Mucosa of stomach (tissue), 1 donor: ENCODE measurements around the gene SLC24A5.

Experiments used
- H3K27me3 ChIP-seq: one replicate; pipeline ENCODE4 v1.7.0; 2013; ENCODE audit warnings: mild to moderate bottlenecking, low read length; ENCODE audit not compliant: control insufficient read depth, insufficient read depth
- H3K36me3 ChIP-seq: one replicate; pipeline ENCODE4 v1.7.0; 2013; ENCODE audit warnings: low read length; ENCODE audit not compliant: control insufficient read depth, insufficient read depth
- H3K4me1 ChIP-seq: one replicate; pipeline ENCODE4 v1.7.0; 2013; ENCODE audit warnings: mild to moderate bottlenecking, low read length; ENCODE audit not compliant: control insufficient read depth, insufficient read depth
- H3K4me3 ChIP-seq: one replicate; pipeline ENCODE4 v1.7.0; 2013; ENCODE audit warnings: low read length
- H3K9ac ChIP-seq: one replicate; pipeline ENCODE4 v1.7.0; 2013; ENCODE audit warnings: mild to moderate bottlenecking, low read length, moderate library complexity
- H3K9me3 ChIP-seq: one replicate; pipeline ENCODE4 v1.7.0; 2013; ENCODE audit warnings: mild to moderate bottlenecking, low read length, moderate library complexity; ENCODE audit not compliant: control insufficient read depth
- donor health status: Pancreatic carcinoma.

SLC24A5 gene

DNA sequence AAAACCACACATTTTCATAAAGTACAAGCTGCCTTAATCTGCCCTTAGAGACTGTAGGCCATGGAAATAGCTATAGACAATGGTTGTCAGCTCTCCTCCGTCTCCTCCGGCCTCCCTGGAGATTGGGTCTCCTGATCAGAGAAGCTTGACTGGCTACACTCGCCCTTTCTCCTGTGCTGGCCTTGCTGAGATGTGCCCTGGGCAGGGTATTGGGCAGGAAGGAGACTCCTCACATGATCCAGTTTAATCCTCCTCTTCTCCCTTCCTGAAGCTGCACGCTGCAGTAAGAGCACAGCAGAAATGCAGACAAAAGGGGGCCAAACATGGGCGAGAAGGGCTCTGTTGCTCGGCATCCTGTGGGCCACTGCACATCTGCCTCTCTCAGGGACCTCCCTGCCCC lies at the start of gene SLC24A5:
Gene SLC24A5, plus strand, starts transcription at position 246 of the 400 bp plus-strand sequence. Its CDS starts 55 bp downstream, at position 301.
- Histone ChIP-seq H3K36me3 (no peaks in the 10 kb centered on the region), H3K27me3 (peaks cover under 1% of the 10 kb centered on the region), H3K4me3 (no peak within 1 kb of the TSS), H3K4me1 (no peaks in the 10 kb centered on the region), H3K9ac (no peak within 1 kb of the TSS), H3K9me3 (no peaks in the 10 kb centered on the region)

DNA sequence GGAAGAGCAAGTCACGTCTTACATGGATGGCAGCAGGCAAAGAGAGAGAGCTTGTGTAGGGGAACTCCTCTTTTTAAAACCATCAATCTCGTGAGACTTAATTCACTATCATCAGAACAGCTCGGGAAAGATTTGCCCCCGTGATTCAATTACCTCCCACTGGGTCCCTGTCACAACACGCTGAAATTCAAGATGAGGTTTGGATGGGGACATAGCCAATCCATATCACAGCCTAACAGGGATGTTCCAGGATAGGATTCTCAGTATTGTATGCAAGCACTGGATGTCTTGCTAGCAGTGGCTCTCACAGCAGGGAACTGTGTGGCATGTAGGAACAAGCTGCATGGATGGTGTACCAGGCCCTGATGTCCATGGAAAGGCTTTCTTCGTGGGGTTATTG lies 47.8 kb upstream of the SLC24A5 start:
- Histone ChIP-seq H3K9ac (no peak overlapping the region), H3K4me1 (no peaks in the 10 kb centered on the region), H3K4me3 (no peak overlapping the region), H3K9me3 (no peaks in the 10 kb centered on the region), H3K27me3 (no peaks in the 10 kb centered on the region), H3K36me3 (no peaks in the 10 kb centered on the region)

DNA sequence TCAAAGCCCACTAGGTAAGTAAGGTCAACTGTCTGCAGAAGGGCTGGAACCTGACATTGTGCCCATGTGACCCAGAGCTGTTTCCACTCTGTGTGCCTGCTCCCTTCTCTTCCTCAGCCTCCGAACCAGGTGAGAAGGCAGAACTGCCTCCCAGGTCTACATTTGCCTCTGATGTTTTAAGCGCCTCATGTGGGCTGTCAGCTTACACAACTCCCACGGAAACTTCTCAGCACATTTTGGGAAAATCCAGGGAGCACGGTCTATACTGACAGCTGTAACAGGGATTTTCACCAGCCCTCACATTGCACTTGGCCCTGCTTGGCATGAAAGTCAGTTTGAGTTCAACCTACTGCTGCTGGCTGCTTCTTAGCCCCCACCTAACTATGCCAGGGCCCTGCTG lies 46.9 kb upstream of the SLC24A5 start:
- no peaks in the 10 kb centered on the region for H3K27me3 ChIP-seq
- no peaks in the 10 kb centered on the region for H3K4me1 ChIP-seq
- no peak overlapping the region for H3K4me3 ChIP-seq
- H3K36me3 ChIP-seq: no peaks in the 10 kb centered on the region
- no peak overlapping the region for H3K9ac ChIP-seq
- H3K9me3 ChIP-seq: no peaks in the 10 kb centered on the region

DNA sequence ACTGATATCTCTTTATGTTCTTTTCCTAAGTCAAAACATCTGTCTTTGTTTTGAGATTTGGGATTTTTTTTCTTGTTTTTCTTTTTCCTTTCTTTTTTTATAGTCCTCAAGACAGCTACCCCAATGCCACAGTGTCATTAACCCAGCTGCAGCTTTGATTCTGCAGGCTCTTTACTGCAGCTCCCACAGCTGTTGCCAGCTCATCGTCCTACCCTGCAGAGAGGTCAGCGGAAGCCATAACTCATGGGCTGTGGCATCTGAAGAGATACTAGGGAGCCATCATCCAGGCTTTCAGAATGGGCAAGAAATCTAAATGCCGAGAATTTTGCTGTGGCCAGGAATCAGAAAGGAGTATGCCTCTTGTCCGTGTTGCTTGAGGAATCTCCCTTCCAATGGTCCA lies 44.3 kb upstream of the SLC24A5 start:
- H3K36me3 ChIP-seq: no peaks in the 10 kb centered on the region
- no peak overlapping the region for H3K4me3 ChIP-seq
- H3K4me1 ChIP-seq: no peaks in the 10 kb centered on the region
- H3K9me3 ChIP-seq: no peaks in the 10 kb centered on the region
- no peak overlapping the region for H3K9ac ChIP-seq
- no peaks in the 10 kb centered on the region for H3K27me3 ChIP-seq

DNA sequence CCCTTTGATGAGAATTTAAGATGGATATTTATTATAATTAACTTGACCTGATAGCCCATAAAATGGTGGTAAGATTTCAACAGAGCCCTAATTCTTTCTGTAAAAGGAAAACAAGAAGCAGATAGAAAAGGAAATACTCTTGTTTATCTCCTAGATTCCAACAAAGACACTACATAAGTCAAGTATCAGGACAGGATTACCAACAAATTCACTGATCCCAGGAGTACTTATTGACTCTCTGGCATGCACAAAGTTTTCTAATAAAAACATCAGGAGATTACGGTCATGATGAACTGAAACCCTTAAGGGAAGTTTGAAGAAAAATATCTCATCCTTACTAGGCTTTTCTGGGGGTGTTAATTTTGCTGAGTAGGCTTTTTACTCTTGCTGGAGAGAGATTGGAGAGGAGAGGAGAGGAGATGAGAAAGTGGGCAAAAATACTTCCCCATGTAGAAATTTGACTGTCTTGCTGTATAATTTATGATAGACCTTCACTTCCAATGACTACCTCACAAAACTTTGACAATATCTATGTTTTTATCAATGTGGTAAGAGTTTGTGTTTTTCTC lies 43.1 kb upstream of the SLC24A5 start:
- Histone ChIP-seq H3K27me3 (no peaks in the 10 kb centered on the region), H3K9me3 (no peaks in the 10 kb centered on the region), H3K36me3 (no peaks in the 10 kb centered on the region), H3K4me1 (no peaks in the 10 kb centered on the region), H3K4me3 (no peak overlapping the region), H3K9ac (no peak overlapping the region)

DNA sequence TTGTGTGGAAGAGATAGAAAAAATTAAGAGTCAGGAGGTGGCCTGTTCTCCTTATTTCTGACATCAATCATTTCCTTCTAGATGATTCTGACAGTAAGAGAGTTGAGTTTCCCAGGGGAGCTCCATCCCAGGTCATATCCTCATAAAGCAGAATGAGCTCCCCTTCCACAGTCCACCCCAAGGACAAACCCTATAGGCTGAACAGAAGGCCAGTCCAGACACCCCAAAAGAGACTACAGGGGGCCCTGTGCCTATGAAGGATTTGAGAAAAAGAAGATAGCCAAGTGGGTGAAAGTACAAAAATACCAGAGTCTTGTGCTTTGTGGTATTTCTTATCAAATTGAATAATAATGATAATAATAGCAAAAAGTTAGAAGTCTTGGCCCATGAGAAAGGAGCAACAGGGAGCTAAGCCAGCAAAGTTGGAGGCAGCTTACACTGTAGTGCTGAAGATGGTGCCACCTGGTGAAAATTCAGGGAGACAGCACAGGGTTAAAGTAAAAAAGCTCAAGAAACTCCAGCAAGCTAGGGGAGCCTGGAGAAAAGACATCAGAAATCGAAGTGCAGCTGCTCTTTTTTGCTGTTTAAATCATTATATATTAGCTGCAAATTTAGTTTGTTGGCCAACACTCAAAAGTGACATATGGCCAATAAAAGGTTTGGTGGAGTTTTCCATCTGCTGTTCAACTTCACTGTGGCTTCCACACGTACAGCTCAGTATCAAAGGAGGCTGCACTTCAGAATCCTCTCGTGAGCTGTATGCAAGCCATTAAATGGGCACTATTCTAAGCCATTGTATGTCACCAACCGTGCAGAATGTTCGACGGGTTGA lies 35.8 kb upstream of the SLC24A5 start:
- H3K4me3 ChIP-seq: no peak overlapping the region
- H3K27me3 ChIP-seq: no peaks in the 10 kb centered on the region
- no peaks in the 10 kb centered on the region for H3K36me3 ChIP-seq
- no peak overlapping the region for H3K9ac ChIP-seq
- no peaks in the 10 kb centered on the region for H3K4me1 ChIP-seq
- no peaks in the 10 kb centered on the region for H3K9me3 ChIP-seq

DNA sequence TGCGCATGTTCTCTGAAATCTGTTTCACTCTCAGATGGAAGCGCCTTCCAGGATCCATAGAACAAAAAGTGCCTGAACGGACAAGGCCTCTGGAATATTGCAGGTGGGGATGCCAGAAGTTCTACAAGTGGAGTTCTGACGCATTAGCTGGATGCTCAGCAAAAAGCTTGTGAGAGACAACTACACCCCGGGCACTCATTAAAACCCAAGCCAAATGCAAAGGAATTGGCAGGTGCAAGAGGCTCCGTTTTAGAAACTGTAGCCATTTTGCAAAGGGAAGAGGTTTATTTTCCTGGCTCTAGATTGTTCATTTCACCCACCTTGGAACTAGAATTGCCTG lies 35.2 kb upstream of the SLC24A5 start:
- Histone ChIP-seq H3K9me3 (no peaks in the 10 kb centered on the region), H3K27me3 (no peaks in the 10 kb centered on the region)

DNA sequence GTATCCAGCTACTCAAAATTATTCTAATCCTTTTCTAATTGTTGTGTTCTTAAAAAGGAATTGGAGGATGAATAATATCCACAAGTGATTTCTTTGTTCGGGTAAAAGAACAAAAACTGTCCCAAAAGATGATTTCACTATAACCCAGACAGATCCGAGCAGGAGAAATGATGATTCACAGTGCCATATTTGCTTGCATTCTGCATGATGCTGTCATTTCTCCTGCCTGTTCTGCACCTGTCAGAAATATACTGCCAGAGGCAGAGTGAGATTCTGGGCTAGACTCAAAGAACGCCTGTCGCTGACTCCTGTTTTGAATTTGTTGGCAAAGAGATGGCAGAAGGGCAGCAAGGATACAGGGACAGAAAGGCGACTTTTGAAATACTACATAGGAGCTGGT lies 34.7 kb upstream of the SLC24A5 start:
- Histone ChIP-seq H3K4me1 (no peaks in the 10 kb centered on the region), H3K27me3 (no peaks in the 10 kb centered on the region), H3K4me3 (no peak overlapping the region), H3K36me3 (no peaks in the 10 kb centered on the region), H3K9ac (no peak overlapping the region), H3K9me3 (no peaks in the 10 kb centered on the region)

More for the DNA sequence above, 35.2 kb upstream of the SLC24A5 start:
- Histone ChIP-seq H3K9ac (no peak overlapping the region), H3K4me3 (no peak overlapping the region), H3K4me1 (no peaks in the 10 kb centered on the region), H3K36me3 (no peaks in the 10 kb centered on the region)

DNA sequence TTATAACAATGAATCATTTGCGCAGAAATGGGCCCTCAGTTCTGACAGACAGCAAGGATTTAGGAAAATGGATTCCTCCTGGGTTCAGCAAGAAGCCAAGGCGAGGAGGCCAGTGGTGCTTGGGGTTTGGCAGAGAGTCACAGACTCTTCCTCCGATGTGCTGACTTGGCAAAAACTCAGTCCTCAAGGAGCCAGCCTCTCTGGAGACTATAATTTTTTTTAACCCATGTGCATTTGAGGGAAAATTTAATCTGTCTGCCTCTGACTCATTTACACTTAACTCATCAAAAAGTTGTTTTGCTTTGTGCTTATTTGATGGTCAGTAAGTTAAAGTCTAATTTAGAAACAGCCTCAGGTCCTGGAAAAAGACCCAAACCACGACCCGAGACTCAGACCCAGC lies 34.2 kb upstream of the SLC24A5 start:
- no peaks in the 10 kb centered on the region for H3K36me3 ChIP-seq

DNA sequence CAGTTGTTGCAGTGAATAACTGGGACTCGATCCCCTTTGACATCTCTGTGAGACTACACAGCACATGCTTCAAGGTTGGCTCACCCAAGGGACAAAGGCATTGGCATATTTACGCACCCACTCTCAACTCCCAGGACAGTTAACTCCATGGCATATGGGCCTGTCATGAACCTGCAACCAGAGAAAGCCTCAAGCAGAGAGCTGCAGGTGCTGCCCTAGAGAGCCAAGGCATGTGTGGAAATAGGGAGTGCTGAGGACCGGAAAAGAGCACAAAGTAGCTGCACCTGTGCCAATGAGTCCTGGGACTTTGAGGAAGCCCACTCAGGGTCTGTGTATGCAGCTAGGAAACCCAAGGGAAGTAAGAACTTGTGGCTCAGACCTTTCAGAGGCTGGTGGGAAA lies 32.9 kb upstream of the SLC24A5 start:
- Histone ChIP-seq H3K4me3 (no peak overlapping the region), H3K27me3 (no peaks in the 10 kb centered on the region), H3K9ac (no peak overlapping the region), H3K9me3 (no peaks in the 10 kb centered on the region), H3K36me3 (no peaks in the 10 kb centered on the region), H3K4me1 (no peaks in the 10 kb centered on the region)

More for the DNA sequence above, 34.2 kb upstream of the SLC24A5 start:
- no peaks in the 10 kb centered on the region for H3K27me3 ChIP-seq
- H3K4me1 ChIP-seq: no peaks in the 10 kb centered on the region
- H3K4me3 ChIP-seq: no peak overlapping the region
- H3K9ac ChIP-seq: no peak overlapping the region
- H3K9me3 ChIP-seq: no peaks in the 10 kb centered on the region

DNA sequence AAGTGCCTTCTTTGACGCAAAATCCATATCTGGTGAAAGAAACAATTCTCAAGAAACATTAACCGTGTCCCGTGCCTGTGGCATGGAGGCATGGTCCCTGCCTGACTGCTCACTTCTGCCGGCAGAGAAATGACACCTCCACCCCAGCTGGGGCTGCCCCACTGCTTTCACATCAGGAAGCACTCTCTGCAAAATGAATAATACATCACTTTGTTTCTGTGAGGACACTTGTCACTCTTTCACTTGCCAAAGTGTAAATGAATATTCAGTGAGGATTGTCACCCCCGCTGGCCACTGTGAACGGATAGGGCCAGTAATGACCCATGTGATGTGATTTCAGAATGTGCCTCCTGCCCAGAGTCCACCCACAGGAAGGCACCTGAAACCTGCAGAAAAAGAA lies 31.1 kb upstream of the SLC24A5 start:
- Histone ChIP-seq H3K9ac (no peak overlapping the region), H3K9me3 (no peaks in the 10 kb centered on the region), H3K4me3 (no peak overlapping the region), H3K27me3 (no peaks in the 10 kb centered on the region), H3K4me1 (no peaks in the 10 kb centered on the region), H3K36me3 (no peaks in the 10 kb centered on the region)

DNA sequence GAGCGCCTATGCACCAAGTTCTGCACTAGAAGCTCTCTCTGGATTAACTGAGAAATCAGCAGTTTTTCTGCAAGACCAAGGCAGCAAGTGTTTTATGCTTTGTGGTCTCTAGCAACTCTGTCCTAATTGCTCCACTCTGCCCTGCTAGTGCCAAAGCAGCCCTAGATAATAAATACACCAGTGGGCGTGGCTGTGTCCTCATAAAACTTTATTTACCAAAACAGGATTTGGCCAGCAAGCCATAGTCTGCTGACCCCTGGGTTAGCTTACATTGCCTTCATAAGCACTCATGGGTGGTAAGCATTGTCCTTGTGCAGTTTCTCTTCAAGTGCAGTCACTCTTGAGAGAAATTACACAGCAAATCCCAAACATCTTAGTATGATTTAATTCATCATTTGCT lies 30.7 kb upstream of the SLC24A5 start:
- Histone ChIP-seq H3K4me1 (no peaks in the 10 kb centered on the region), H3K4me3 (no peak overlapping the region), H3K9ac (no peak overlapping the region), H3K36me3 (no peaks in the 10 kb centered on the region), H3K27me3 (no peaks in the 10 kb centered on the region), H3K9me3 (no peaks in the 10 kb centered on the region)
